HepG2 (cell line): ENCODE results near the gene PFDN2. TPM values are rescaled to one million over a fixed set of nuclear protein-coding genes. Genes with fewer than 3 reads are reported as not detected.
A peak's percentile ranks its signal among the peaks of the same experiment; 100 is the strongest.

ENCODE experiments used
- ATAC-seq: fragments of 200-7000 bp; cut with Tn5 transposase; 3 replicates; pipeline ENCODE4 v1.9.1; 2020; ENCODE audit warnings: mild to moderate bottlenecking, moderate library complexity
- BruUV-seq: library from RNA; stranded (reverse); fragments of 400-500 nt; replicated peaks from 2 replicates; lab custom pipeline; 2021; lab: Mats Ljungman, UMichigan
- CTCF ChIA-PET: fragments of 300-600 bp; formaldehyde crosslinking; extraction: SDS; loops from one replicate; lab custom pipeline; 2021; ENCODE audit warnings: low total read pairs, inconsistent platforms, low intra/inter-chr PET ratio; lab: Yijun Ruan, JAX
- POLR2A ChIA-PET: fragments of 350-600 bp; sonication (Branson Sonifier 250); formaldehyde crosslinking; loops from one replicate; lab custom pipeline; 2020; ENCODE audit warnings: antibody characterized with exemption, inconsistent platforms; lab: Yijun Ruan, JAX
- DNase-seq: peaks from one replicate; pipeline ENCODE4 v3.0.0-alpha.2; 2015; ENCODE audit warnings: low spot score
- FAIRE-seq: peaks from 3 replicates; lab custom pipeline; 2011; peaks lifted over from hg19 to GRCh38; lab: Jason Lieb, UNC
- H2AFZ ChIP-seq: one replicate; pipeline ENCODE4 v1.6.1; 2011; ENCODE audit warnings: low read length, inconsistent platforms
- H3K27ac ChIP-seq: fragments of 300-600 bp; 3 replicates; pipeline ENCODE4 v1.8.0; 2011; ENCODE audit warnings: mixed run types, mild to moderate bottlenecking, mixed read lengths, low read length, inconsistent platforms; ENCODE audit not compliant: insufficient read depth; ENCODE audit errors: extremely low read length
- H3K27me3 ChIP-seq, 2 experiments: fragments of 200-600 bp in 1 of 2; 2 replicates in 1 of 2; 3 replicates in 1 of 2; pipeline versions ENCODE4 v1.6.0 to v1.8.0; 2011; ENCODE audit warnings: low read length in 2 of 2, mild to moderate bottlenecking in 2 of 2, moderate library complexity in 2 of 2, inconsistent platforms in 1 of 2; ENCODE audit not compliant: insufficient read depth in 2 of 2, control insufficient read depth in 1 of 2
- H3K36me3 ChIP-seq, 2 experiments: fragments of 200-600 bp in 1 of 2; replicated peaks in 1 of 2; 2 replicates in 1 of 2; 3 replicates in 1 of 2; pipeline versions ENCODE4 v1.5.1 to v1.8.0; 2011; ENCODE audit warnings: low read length in 2 of 2, inconsistent platforms in 1 of 2; ENCODE audit not compliant: insufficient read depth in 2 of 2, control insufficient read depth in 1 of 2
- H3K4me1 ChIP-seq: 2 replicates; pipeline ENCODE4 v1.5.1; 2012; ENCODE audit warnings: low read length, inconsistent platforms; ENCODE audit not compliant: insufficient read depth
- H3K4me2 ChIP-seq: 2 replicates; pipeline ENCODE4 v1.6.0; 2011; ENCODE audit warnings: low read depth, low read length, inconsistent platforms
- H3K4me3 ChIP-seq, 3 experiments: fragments of 200-600 bp in 1 of 3; sonication (generic), shearing (Covaris generic) in 1 of 3; replicated peaks in 1 of 3; 2 replicates each; pipeline ENCODE4 v1.5.1; 2011 to 2016; ENCODE audit warnings: low read length in 3 of 3, inconsistent platforms in 2 of 3, low read depth in 2 of 3, mild to moderate bottlenecking in 2 of 3, control low read depth in 1 of 3, mixed read lengths in 1 of 3; ENCODE audit not compliant: insufficient read depth in 1 of 3
- H3K79me2 ChIP-seq: one replicate; pipeline ENCODE4 v1.6.1; 2011; ENCODE audit warnings: low read length, inconsistent platforms; ENCODE audit not compliant: insufficient read depth
- H3K9ac ChIP-seq: 2 replicates; pipeline ENCODE4 v1.6.0; 2011; ENCODE audit warnings: mild to moderate bottlenecking, low read depth, low read length, inconsistent platforms; ENCODE audit not compliant: insufficient read depth
- H3K9me3 ChIP-seq: 2 replicates; pipeline ENCODE4 v1.5.1; 2012; ENCODE audit warnings: mild to moderate bottlenecking, low read length
- H4K20me1 ChIP-seq: 2 replicates; pipeline ENCODE4 v1.6.0; 2011; ENCODE audit warnings: inconsistent platforms, mild to moderate bottlenecking, low read length, moderate library complexity; ENCODE audit not compliant: insufficient read depth
- ARHGAP35 ChIP-seq: sonication (generic); formaldehyde crosslinking; IDR thresholded peaks from 2 replicates; pipeline ENCODE4 v1.9.0; 2022; ENCODE audit warnings: mild to moderate bottlenecking, inconsistent platforms, moderate library complexity, missing genetic modification reagents, borderline replicate concordance
- FOXK1 ChIP-seq: sonication (generic); formaldehyde crosslinking; IDR thresholded peaks from 2 replicates; pipeline ENCODE4 v1.4.0; 2020; ENCODE audit warnings: low read depth, missing genetic modification reagents, borderline replicate concordance
- FOXO1 ChIP-seq: sonication (generic); formaldehyde crosslinking; IDR thresholded peaks from 2 replicates; pipeline ENCODE4 v1.4.0; 2020; ENCODE audit warnings: missing genetic modification reagents
- GZF1 ChIP-seq: sonication (generic); formaldehyde crosslinking; IDR thresholded peaks from 2 replicates; pipeline ENCODE4 v1.5.1; 2020; ENCODE audit warnings: mild to moderate bottlenecking, missing genetic modification reagents
- HMG20B ChIP-seq: conservative IDR thresholded peaks from 2 replicates; pipeline ENCODE4 v1.6.1; 2016; ENCODE audit warnings: missing genetic modification reagents, missing compliant biosample characterization
- KAT8 ChIP-seq: IDR thresholded peaks from 2 replicates; pipeline ENCODE4 v1.6.1; 2016; ENCODE audit warnings: missing genetic modification reagents, missing compliant biosample characterization
- PTBP1 ChIP-seq: fragments of 200-400 bp; formaldehyde crosslinking; IDR thresholded peaks from 2 replicates; pipeline ENCODE4 v1.6.1; 2018; ENCODE audit warnings: low read length, low read depth; ENCODE audit not compliant: poor library complexity, severe bottlenecking
- SAP130 ChIP-seq: IDR thresholded peaks from 2 replicates; pipeline ENCODE4 v1.6.1; 2016; ENCODE audit warnings: low read depth
- TBL1XR1 ChIP-seq: fragments of 150-350 bp; IDR thresholded peaks from 2 replicates; pipeline ENCODE4 v1.6.1; 2014; ENCODE audit warnings: borderline replicate concordance, low read length; ENCODE audit not compliant: partially characterized antibody
- YEATS4 ChIP-seq: sonication (generic); formaldehyde crosslinking; IDR thresholded peaks from 2 replicates; pipeline ENCODE4 v1.4.0; 2020; ENCODE audit warnings: missing genetic modification reagents, borderline replicate concordance
- ZFP37 ChIP-seq: sonication (generic); formaldehyde crosslinking; IDR thresholded peaks from 2 replicates; pipeline ENCODE4 v1.4.0; 2020; ENCODE audit warnings: missing genetic modification reagents, borderline replicate concordance
- ZNF12 ChIP-seq: sonication (generic); formaldehyde crosslinking; IDR thresholded peaks from 2 replicates; pipeline ENCODE4 v1.5.0; 2020; ENCODE audit warnings: missing genetic modification reagents
- ZNF569 ChIP-seq: sonication (generic); formaldehyde crosslinking; IDR thresholded peaks from 2 replicates; pipeline ENCODE4 v1.5.0; 2020; ENCODE audit warnings: mild to moderate bottlenecking, missing genetic modification reagents, moderate library complexity, borderline replicate concordance
- ZNF605 ChIP-seq: sonication (generic); formaldehyde crosslinking; IDR thresholded peaks from 2 replicates; pipeline ENCODE4 v1.8.0; 2022; ENCODE audit warnings: mild to moderate bottlenecking, missing genetic modification reagents
- WGBS: methylation state at CpG from one replicate; pipeline ENCODE4 v1.1.6; 2017; ENCODE audit warnings: low lambda C conversion rate; 5-methylcytosine and 5-hydroxymethylcytosine counted together
- in situ Hi-C: cut with HindIII; loops from 2 replicates; pipeline ENCODE4 v1.10.0; 2017; ENCODE audit warnings: low pct_unique_long_range_greater_than_20kb; ENCODE audit not compliant: extremely low pct_ligation_motif_present
- intact Hi-C: fragments of 100-400 bp; cut with micrococcal nuclease; formaldehyde crosslinking; loops from one replicate; pipeline ENCODE4 v1.10.0; 2022; ENCODE audit not compliant: unreplicated experiment
- polyA plus RNA-seq, 8 experiments: library from polyadenylated mRNA; depleted of rRNA in 3 of 8; stranded (reverse) in 7 of 8; unstranded in 1 of 8; fragments of >200 nt; fragmentation: Illumina TruSeq in 4 of 8; extraction: Trizol in 4 of 8; gene quantifications; 2 replicates each; pipeline versions ENCODE4 v1.2.1 to v1.2.3, GENCODE V29; 2011 to 2016; ENCODE audit warnings: low read depth in 4 of 8, missing spikeins in 1 of 8, mixed read lengths in 1 of 8; ENCODE audit not compliant: insufficient read depth in 1 of 8
- total RNA-seq, 5 experiments: library from RNA; depleted of rRNA; stranded (reverse); fragments of >200 nt; fragmentation: Illumina TruSeq; extraction: Trizol; gene quantifications; 2 replicates each; pipeline ENCODE4 v1.2.3, GENCODE V29; 2016; ENCODE audit warnings: low read depth in 1 of 5
- TF ChIP-seq, protein P1 (sequence below): sonication (generic); formaldehyde crosslinking; IDR thresholded peaks from 2 replicates; pipeline ENCODE4 v1.4.0; 2020; ENCODE audit warnings: mild to moderate bottlenecking, missing genetic modification reagents

The PFDN2 gene
- total and polyA plus RNA-seq, 2 of the 13 experiments (the other 11 are each of a cell fraction or from before 2014, with no cell fraction given), result 62.6 to 63.6 TPM

DNA sequence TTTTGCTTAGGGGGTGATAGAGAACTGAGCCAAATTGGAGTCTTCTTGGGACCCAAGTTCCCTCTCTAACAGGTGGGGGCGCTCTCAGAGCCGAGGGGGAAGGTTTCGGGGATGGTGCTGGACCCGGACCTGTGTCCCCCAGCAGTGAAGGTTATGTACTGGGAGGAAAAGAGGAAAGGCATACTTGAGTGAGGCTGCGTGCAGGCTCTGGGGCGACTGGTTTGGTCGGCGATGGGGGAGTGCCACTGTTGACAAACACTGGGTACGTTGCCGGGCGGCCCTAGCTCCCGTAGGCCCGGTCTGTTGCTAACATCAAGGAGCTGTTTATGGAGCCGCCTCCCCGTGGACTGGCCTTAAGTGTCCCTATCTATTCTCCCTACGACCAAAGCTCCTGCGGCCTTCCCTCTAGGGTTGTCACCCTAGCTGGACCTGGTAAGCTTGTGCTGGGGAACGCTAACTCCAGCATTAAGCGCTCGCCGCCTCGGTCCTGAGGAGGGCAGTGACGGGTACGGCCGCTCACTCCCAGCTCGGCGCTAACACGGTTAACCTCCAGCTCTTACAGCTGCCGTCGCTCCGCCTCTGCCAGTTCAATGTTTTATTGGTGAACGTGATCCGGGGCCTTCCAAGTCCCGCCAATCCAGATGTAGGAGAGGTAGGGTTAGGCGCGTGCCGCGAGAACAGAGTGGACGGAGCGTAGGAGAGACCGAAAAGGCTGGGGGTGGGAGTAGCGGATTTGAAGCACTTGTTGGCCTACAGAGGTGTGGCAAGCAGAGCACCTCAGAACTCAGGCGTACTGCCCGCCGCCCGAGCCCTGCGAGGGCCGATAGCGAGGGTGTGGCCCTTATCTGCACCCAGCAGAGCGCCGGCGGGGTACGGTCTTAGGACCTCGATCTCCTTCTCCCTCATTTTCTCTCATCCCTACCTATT, 48.2 kb upstream of the PFDN2 start, which contains the start of gene PPOX:
TSS of gene PPOX (plus strand) at position 685 of the 927 bp plus-strand sequence. CDS start 422 bp downstream, outside the sequence.
- intact Hi-C loops, result no loop called here
- TF ChIP-seq GZF1 (CRISPR knock-in tag) (no peak), FOXO1 (no peak), ZNF12 (no peak), PTBP1 (peak; percentile 8), ZNF605 (peak; percentile 40; the same call in 1 of the 2 replicates), HMG20B (no peak), ZFP37 (peak; percentile 9; the same call in 1 of the 2 replicates), TBL1XR1 (no peak), YEATS4 (CRISPR knock-in tag) (peak; percentile 84), ZNF569 (CRISPR knock-in tag) (0 out of 2 replicates have a peak, but pooled peaks have one; percentile 72), ARHGAP35 (CRISPR knock-in tag) (no peak), KAT8 (peak; percentile 83), SAP130 (CRISPR knock-in tag) (peak; percentile 93), FOXK1 (CRISPR knock-in tag) (peak; percentile 39)
- TF ChIP-seq, protein P1, sequence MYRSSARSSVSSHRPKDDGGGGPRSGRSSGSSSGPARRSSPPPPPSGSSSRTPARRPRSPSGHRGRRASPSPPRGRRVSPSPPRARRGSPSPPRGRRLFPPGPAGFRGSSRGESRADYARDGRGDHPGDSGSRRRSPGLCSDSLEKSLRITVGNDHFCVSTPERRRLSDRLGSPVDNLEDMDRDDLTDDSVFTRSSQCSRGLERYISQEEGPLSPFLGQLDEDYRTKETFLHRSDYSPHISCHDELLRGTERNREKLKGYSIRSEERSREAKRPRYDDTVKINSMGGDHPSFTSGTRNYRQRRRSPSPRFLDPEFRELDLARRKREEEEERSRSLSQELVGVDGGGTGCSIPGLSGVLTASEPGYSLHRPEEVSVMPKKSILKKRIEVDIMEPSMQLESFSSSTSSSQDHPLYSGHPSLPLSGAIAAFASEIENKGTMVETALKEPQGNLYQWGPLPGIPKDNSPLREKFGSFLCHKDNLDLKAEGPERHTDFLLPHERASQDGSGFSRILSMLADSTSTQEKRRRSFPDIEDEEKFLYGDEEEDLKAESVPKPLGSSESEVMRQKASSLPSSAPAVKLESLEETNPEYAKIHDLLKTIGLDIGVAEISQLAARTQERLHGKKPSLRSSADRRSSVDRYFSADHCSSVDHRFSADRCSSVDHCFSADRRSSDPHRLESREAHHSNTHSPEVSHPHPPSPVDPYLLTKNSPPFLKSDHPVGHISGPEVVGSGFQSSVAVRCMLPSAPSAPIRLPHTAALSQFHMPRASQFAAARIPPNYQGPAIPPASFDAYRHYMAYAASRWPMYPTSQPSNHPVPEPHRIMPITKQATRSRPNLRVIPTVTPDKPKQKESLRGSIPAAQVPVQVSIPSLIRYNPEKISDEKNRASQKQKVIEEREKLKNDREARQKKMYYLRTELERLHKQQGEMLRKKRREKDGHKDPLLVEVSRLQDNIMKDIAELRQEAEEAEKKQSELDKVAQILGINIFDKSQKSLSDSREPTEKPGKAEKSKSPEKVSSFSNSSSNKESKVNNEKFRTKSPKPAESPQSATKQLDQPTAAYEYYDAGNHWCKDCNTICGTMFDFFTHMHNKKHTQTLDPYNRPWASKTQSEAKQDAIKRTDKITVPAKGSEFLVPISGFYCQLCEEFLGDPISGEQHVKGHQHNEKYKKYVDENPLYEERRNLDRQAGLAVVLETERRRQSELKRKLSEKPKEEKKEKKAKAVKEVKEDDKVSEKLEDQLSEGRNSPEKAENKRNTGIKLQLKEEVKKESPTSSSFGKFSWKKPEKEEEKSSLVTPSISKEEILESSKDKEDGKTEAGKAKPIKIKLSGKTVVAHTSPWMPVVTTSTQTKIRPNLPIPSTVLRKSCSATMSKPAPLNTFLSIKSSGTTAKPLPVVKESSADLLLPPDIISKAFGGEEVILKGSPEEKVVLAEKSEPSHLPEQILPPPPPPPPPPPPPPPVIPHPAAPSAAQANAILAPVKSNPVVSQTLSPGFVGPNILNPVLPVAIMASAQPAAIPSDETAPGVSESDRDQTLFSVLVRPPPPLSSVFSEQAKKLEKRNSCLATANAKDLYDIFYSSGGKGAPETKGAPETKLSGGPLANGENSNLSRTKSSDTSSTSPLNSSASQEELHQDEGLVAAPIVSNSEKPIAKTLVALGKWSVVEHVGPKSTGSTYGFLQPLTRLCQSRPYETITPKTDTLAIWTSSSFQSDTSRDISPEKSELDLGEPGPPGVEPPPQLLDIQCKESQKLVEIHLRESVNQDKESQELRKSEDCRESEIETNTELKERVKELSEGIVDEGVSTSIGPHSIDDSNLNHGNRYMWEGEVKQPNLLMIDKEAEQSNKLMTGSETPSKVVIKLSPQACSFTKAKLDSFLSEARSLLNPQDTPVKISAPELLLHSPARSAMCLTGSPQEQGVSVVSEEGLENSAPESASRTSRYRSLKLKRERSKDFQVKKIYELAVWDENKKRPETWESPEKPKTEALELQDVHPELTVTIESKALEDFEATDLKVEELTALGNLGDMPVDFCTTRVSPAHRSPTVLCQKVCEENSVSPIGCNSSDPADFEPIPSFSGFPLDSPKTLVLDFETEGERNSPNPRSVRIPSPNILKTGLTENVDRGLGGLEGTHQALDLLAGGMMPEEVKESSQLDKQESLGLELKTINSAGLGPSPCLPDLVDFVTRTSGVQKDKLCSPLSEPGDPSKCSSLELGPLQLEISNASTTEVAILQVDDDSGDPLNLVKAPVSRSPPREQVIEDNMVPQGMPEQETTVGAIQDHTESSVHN (CRISPR knock-in tag), result no peak

More for the DNA sequence above, 48.2 kb upstream of the PFDN2 start, which contains the start of gene PPOX:
- ChIA-PET CTCF (interaction anchor here (1.7 kb wide), 1 partner anchor 12 kb away, joined by 4 read pairs; the partner anchor contains the start of gene B4GALT3), POLR2A (interaction anchor here (0.8 to 2.9 kb wide), 20 partner anchors 9 to 221 kb away, joined by 3 to 30 read pairs (median 5); partner anchors contain the start of genes ADAMTS4, APOA2, B4GALT3 and DEDD)
- Histone ChIP-seq H4K20me1 (no peaks in the 10 kb centered on the region), H3K4me3 (peak within 1 kb of the TSS; percentile 71 to 88 (median 74)), H3K4me2 (peak within 1 kb of the TSS; percentile 84), H3K27ac (peak within 1 kb of the TSS; percentile 62), H3K79me2 (peaks cover 2% of the 10 kb centered on the region), H3K9me3 (no peaks in the 10 kb centered on the region), H3K4me1 (peaks cover 25% of the 10 kb centered on the region), H3K9ac (peak within 1 kb of the TSS; percentile 80), H2AFZ (peak within 1 kb of the TSS; percentile 35), H3K27me3 (no peaks in the 10 kb centered on the region), H3K36me3 (peaks cover 16 to 38% of the 10 kb centered on the region in 2 experiments)
- peak; percentile 95 for FAIRE-seq
- peak; percentile 97 for DNase-seq
- in situ Hi-C loops, result no loop called here
- BruUV-seq, result no TSS peak
- under 1% methylated on average over 30 of the region's 54 CpGs for WGBS
- ATAC-seq, result peak; percentile 96
